ENCODE data around the gene ADAM12. TPM values are rescaled to one million over a fixed set of nuclear protein-coding genes. Genes with fewer than 3 reads are reported as not detected.

ADAM12 gene
- polyA plus RNA-seq, 3 donors: 0.05 TPM; not detected in 2

GRCh38 chr10:126357169-126357568 lies 31.1 kb downstream of the ADAM12 start:
- Histone ChIP-seq H3K27ac (ENCODE audit: low read depth in 1 of 2, low read length in 2 of 2) (no peak overlapping the region), H2AFZ (ENCODE audit: insufficient read depth, low read depth, low read length, poor library complexity, severe bottlenecking) (no peak overlapping the region), H3K9ac (ENCODE audit: insufficient read depth, low read length, poor library complexity, severe bottlenecking) (no peak overlapping the region), H3K4me3 (replicated peaks in 1 of 3; ENCODE audit: low read depth in 2 of 3, low read length in 3 of 3) (no peak overlapping the region), H3K27me3 (ENCODE audit: control insufficient read depth in 2 of 2, insufficient read depth in 2 of 2, low read length in 2 of 2) (no peaks in the 10 kb centered on the region), H3K9me3 (replicated peaks in 1 of 2; ENCODE audit: control insufficient read depth in 1 of 2, insufficient read depth in 1 of 2, low read length in 2 of 2) (peaks cover 18 to 22% of the 10 kb centered on the region in 2 donors), H3K36me3 (replicated peaks in 1 of 2; ENCODE audit: control insufficient read depth in 1 of 2, insufficient read depth in 2 of 2, low read length in 2 of 2) (no peaks in the 10 kb centered on the region), H4K20me1 (ENCODE audit: insufficient read depth, low read length) (no peaks in the 10 kb centered on the region), H3K4me2 (replicated peaks; ENCODE audit: extremely low read depth, low read length, poor library complexity, severe bottlenecking) (no peak overlapping the region), H3K4me1 (ENCODE audit: control insufficient read depth in 1 of 2, insufficient read depth in 2 of 2, low read length in 2 of 2) (no peaks in the 10 kb centered on the region), H3K79me2 (ENCODE audit: insufficient read depth, low read length) (no peaks in the 10 kb centered on the region)
- H3K9me3 Mint-ChIP-seq: peaks cover 3 to 30% (median 15%) of the 10 kb centered on the region in 7 donors
- no peak for TF ChIP-seq CTCF (IDR thresholded peaks at IDR 0.05)
- H3K4me1 Mint-ChIP-seq: no peaks in the 10 kb centered on the region
- intact Hi-C loops (cut with micrococcal nuclease): no loop called here
- DNase-seq: no peak
- no peak overlapping the region for H3K4me3 Mint-ChIP-seq
- no peaks in the 10 kb centered on the region for H3K27me3 Mint-ChIP-seq (ENCODE audit: low read depth in 3 of 3)
- H3K27ac Mint-ChIP-seq: no peak overlapping the region
- no peaks in the 10 kb centered on the region for H3K36me3 Mint-ChIP-seq

- Histone ChIP-seq H3K9me3 (replicated peaks in 1 of 2; ENCODE audit: control insufficient read depth in 1 of 2, insufficient read depth in 1 of 2, low read length in 2 of 2) (peaks cover 18% of the 10 kb centered on the region in 2 donors), H3K36me3 (replicated peaks in 1 of 2; ENCODE audit: control insufficient read depth in 1 of 2, insufficient read depth in 2 of 2, low read length in 2 of 2) (no peaks in the 10 kb centered on the region), H2AFZ (ENCODE audit: insufficient read depth, low read depth, low read length, poor library complexity, severe bottlenecking) (no peak overlapping the region), H3K27ac (ENCODE audit: low read depth in 1 of 2, low read length in 2 of 2) (no peak overlapping the region), H3K9ac (ENCODE audit: insufficient read depth, low read length, poor library complexity, severe bottlenecking) (no peak overlapping the region), H3K4me1 (ENCODE audit: control insufficient read depth in 1 of 2, insufficient read depth in 2 of 2, low read length in 2 of 2) (no peaks in the 10 kb centered on the region), H3K4me2 (replicated peaks; ENCODE audit: extremely low read depth, low read length, poor library complexity, severe bottlenecking) (no peak overlapping the region), H4K20me1 (ENCODE audit: insufficient read depth, low read length) (no peaks in the 10 kb centered on the region), H3K4me3 (replicated peaks in 1 of 3; ENCODE audit: low read depth in 2 of 3, low read length in 3 of 3) (no peak overlapping the region), H3K27me3 (ENCODE audit: control insufficient read depth in 2 of 2, insufficient read depth in 2 of 2, low read length in 2 of 2) (no peaks in the 10 kb centered on the region), H3K79me2 (ENCODE audit: insufficient read depth, low read length) (no peaks in the 10 kb centered on the region)
- Mint-ChIP-seq H3K36me3 (no peaks in the 10 kb centered on the region), H3K4me1 (no peaks in the 10 kb centered on the region), H3K9me3 (peaks cover 0 to 19% (median 6%) of the 10 kb centered on the region in 7 donors), H3K27ac (no peak overlapping the region), H3K27me3 (ENCODE audit: low read depth in 3 of 3) (no peaks in the 10 kb centered on the region), H3K4me3 (no peak overlapping the region)
- TF ChIP-seq CTCF (IDR thresholded peaks at IDR 0.05): no peak
- no CpG with 5 or more reads among the region's 1 CpG for WGBS (ENCODE audit: insufficient coverage)
- DNase-seq: no peak
- intact Hi-C loops (cut with micrococcal nuclease): no loop called here
Measured at GRCh38 chr10:126353666-126354065, 34.6 kb downstream of the ADAM12 start.
